ENCODE data around the gene RILPL1. TPM values are rescaled to one million over a fixed set of nuclear protein-coding genes. Genes with fewer than 3 reads are reported as not detected.

The RILPL1 gene
- total RNA-seq, 1 experiment from 2014 or later = 21.5 TPM

- DNase-seq (ENCODE audit: unreplicated experiment) = peak; percentile 36
- intact Hi-C loops (cut with micrococcal nuclease) = no loop called here
- BruUV-seq (replicated peaks) = no TSS peak
- H3K27ac Mint-ChIP-seq (ENCODE audit: low read depth, unreplicated experiment) = peak overlapping the region; percentile 35
- no peaks in the 10 kb centered on the region for H3K9me3 Mint-ChIP-seq (ENCODE audit: unreplicated experiment)
- H3K27me3 Mint-ChIP-seq (ENCODE audit: insufficient read depth, unreplicated experiment) = no peaks in the 10 kb centered on the region
- H3K4me3 Mint-ChIP-seq (ENCODE audit: unreplicated experiment) = peak overlapping the region; percentile 85
- no peak for TF ChIP-seq CTCF (IDR thresholded peaks at IDR 0.05; ENCODE audit: unreplicated experiment)
- ChIA-PET CTCF (interaction anchor here (0.5 to 1.3 kb wide), 8 partner anchors 12 to 1032 kb away, joined by 3 to 8 read pairs (median 4); no protein-coding TSS in a partner anchor), POLR2A (interaction anchor here (0.6 to 1.8 kb wide), 11 partner anchors 10 to 168 kb away, joined by 3 to 28 read pairs (median 4); partner anchors contain the start of genes DDX55, SBNO1 and SNRNP35)
- H3K4me1 Mint-ChIP-seq (ENCODE audit: insufficient read depth, unreplicated experiment) = peaks cover 7% of the 10 kb centered on the region
- H3K36me3 Mint-ChIP-seq (ENCODE audit: insufficient read depth, unreplicated experiment) = peaks cover 15% of the 10 kb centered on the region
These were observed 490 bp downstream of the RILPL1 start for GRCh38 chr12:123532808-123533649.

- no peak for DNase-seq (ENCODE audit: unreplicated experiment)
- ChIA-PET CTCF (interaction anchor here (0.7 to 1.3 kb wide), 4 partner anchors 13 to 262 kb away, joined by 3 to 8 read pairs (median 3); no protein-coding TSS in a partner anchor), POLR2A (interaction anchor here (1.8 kb wide), 1 partner anchor 12 kb away, joined by 28 read pairs; no protein-coding TSS in a partner anchor)
- BruUV-seq (replicated peaks) = TSS peak; percentile 35
- Mint-ChIP-seq H3K4me3 (ENCODE audit: unreplicated experiment) (peak overlapping the region; percentile 85), H3K27me3 (ENCODE audit: insufficient read depth, unreplicated experiment) (no peaks in the 10 kb centered on the region), H3K4me1 (ENCODE audit: insufficient read depth, unreplicated experiment) (peaks cover 7% of the 10 kb centered on the region), H3K36me3 (ENCODE audit: insufficient read depth, unreplicated experiment) (peaks cover 23% of the 10 kb centered on the region), H3K27ac (ENCODE audit: low read depth, unreplicated experiment) (peak overlapping the region; percentile 35), H3K9me3 (ENCODE audit: unreplicated experiment) (no peaks in the 10 kb centered on the region)
- TF ChIP-seq CTCF (IDR thresholded peaks at IDR 0.05; ENCODE audit: unreplicated experiment) = no peak
- intact Hi-C loops (cut with micrococcal nuclease) = no loop called here
These were observed 1.5 kb downstream of the RILPL1 start for GRCh38 chr12:123532019-123532418.

DNA sequence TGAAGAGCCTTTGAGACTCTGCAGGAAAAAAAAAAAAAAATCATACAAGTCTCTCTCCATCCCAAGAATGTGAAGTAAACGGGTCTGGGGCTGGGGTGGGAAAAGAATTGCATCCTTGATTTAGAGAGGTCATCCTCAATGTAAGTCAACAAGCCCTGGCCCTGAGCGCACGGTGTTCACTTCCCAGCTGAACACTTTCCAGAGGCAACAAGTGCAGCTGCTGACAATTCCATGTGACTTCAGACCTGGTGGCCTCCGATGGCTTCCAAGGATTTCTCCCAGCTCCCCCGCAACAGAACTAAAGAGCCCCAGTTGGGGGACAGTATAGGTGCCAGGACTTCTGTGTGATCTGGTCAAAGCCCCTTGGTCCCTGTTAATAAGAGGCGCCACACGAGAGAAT is 2.4 kb downstream of the RILPL1 start:
- ChIA-PET CTCF (interaction anchor here (0.9 kb wide), 1 partner anchor 52 kb away, joined by 3 read pairs; no protein-coding TSS in a partner anchor), POLR2A (interaction anchor here (0.7 kb wide), 1 partner anchor 12 kb away, joined by 3 read pairs; no protein-coding TSS in a partner anchor)
- H3K9me3 Mint-ChIP-seq (ENCODE audit: unreplicated experiment) = no peaks in the 10 kb centered on the region
- H3K27ac Mint-ChIP-seq (ENCODE audit: low read depth, unreplicated experiment) = no peak overlapping the region
- H3K36me3 Mint-ChIP-seq (ENCODE audit: insufficient read depth, unreplicated experiment) = peaks cover 30% of the 10 kb centered on the region
- BruUV-seq (replicated peaks) = no TSS peak
- peaks cover 7% of the 10 kb centered on the region for H3K4me1 Mint-ChIP-seq (ENCODE audit: insufficient read depth, unreplicated experiment)
- intact Hi-C loops (cut with micrococcal nuclease) = no loop called here
- DNase-seq (ENCODE audit: unreplicated experiment) = no peak
- H3K4me3 Mint-ChIP-seq (ENCODE audit: unreplicated experiment) = peak overlapping the region; percentile 19
- no peak for TF ChIP-seq CTCF (IDR thresholded peaks at IDR 0.05; ENCODE audit: unreplicated experiment)
- H3K27me3 Mint-ChIP-seq (ENCODE audit: insufficient read depth, unreplicated experiment) = no peaks in the 10 kb centered on the region

DNA sequence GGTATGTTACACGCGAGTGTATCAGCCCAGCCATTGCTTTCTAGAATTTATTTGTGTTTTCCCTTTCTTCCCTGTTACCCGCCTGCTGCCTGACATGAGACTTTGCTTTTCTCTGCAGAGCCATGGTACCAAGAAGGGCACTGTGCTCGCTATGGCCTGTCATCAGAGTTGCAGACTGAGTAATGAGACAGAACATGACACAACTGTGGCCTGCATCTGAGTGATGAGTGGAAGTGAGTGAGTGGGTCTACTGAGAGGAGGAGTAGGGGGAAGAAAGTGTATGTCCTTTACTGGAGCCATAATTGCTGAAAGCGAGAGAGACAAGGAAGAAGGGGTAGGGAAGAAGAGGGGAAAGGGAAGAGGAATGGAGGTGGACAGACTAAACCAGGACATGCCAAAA is 2.9 kb downstream of the RILPL1 start:
- H3K27ac Mint-ChIP-seq (ENCODE audit: low read depth, unreplicated experiment) = no peak overlapping the region
- CTCF ChIA-PET = interaction anchor here (0.9 kb wide), 1 partner anchor 53 kb away, joined by 3 read pairs; no protein-coding TSS in a partner anchor
- TF ChIP-seq CTCF (IDR thresholded peaks at IDR 0.05; ENCODE audit: unreplicated experiment) = no peak

More for the DNA sequence above, 2.9 kb downstream of the RILPL1 start:
- intact Hi-C loops (cut with micrococcal nuclease) = no loop called here
- H3K9me3 Mint-ChIP-seq (ENCODE audit: unreplicated experiment) = no peaks in the 10 kb centered on the region
- no TSS peak for BruUV-seq (replicated peaks)
- DNase-seq (ENCODE audit: unreplicated experiment) = no peak
- peaks cover 30% of the 10 kb centered on the region for H3K36me3 Mint-ChIP-seq (ENCODE audit: insufficient read depth, unreplicated experiment)
- peaks cover 7% of the 10 kb centered on the region for H3K4me1 Mint-ChIP-seq (ENCODE audit: insufficient read depth, unreplicated experiment)
- POLR2A ChIA-PET = interaction anchor here (0.7 kb wide), 1 partner anchor 11 kb away, joined by 3 read pairs; no protein-coding TSS in a partner anchor
- peak overlapping the region; percentile 19 for H3K4me3 Mint-ChIP-seq (ENCODE audit: unreplicated experiment)
- no peaks in the 10 kb centered on the region for H3K27me3 Mint-ChIP-seq (ENCODE audit: insufficient read depth, unreplicated experiment)

All from MCF 10A (cell line).